Urothelium cell line (cell line): Measurements from ENCODE around the gene SMIM14.
"Not testable (repeated sequence)": the region's sequence is repeated elsewhere in the genome, so short reads cannot be mapped to it uniquely, and the experiment has no call there.

ENCODE experiments used
- DNase-seq: peaks from one replicate; pipeline ENCODE4 v3.0.0; 2011; ENCODE audit warnings: low spot score, mixed read lengths
- FAIRE-seq: peaks from 2 replicates; lab custom pipeline; 2011; peaks lifted over from hg19 to GRCh38; lab: Jason Lieb, UNC

SMIM14 gene

DNA sequence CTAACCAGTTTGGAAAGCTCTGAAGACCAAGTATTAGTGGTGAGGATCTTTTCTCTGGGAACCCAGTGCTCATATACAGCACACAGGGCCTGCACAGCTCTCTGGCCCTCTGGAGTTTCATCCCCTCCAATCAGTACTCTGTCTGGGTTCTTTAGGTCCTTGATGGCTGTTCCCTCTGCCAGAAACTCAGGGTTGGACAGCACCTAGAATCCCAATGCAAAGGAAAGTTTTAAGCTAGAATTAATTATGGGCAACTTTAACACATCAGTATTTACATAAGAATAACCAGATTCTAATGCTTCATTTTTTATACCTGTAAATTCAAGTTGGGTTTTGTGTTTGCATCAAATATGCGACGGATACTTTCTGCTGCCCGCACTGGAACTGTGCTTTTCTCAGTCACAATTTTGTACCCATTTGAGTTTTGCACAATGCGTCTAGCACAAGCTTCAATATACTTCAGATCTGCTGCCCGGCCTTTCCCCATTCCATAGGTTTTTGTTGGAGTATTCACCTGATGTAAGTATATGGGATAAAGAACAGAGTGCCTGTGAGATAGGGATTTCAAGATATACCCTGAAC, 128.2 kb downstream of the SMIM14 start:
- DNase-seq (no peak), FAIRE-seq (no peak)

DNA sequence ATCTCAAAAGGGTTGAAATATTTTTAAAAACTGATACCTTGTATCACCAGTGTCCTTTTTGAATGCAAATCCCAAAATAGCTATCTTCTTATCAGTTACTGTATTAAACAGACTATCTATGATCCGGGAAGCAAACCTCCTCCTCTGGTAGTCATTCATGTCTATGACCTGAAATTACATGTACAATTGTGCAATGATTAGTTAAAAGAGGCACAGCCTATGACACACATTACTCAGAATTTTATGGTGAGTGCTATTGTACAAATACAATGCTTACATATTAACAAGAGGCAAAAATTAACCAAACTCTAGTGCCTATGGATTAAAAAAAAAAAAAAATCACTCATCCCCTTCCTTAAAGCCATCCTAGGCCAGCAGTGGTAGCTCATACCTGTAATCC, 133.1 kb downstream of the SMIM14 start:
- no peak for DNase-seq

DNA sequence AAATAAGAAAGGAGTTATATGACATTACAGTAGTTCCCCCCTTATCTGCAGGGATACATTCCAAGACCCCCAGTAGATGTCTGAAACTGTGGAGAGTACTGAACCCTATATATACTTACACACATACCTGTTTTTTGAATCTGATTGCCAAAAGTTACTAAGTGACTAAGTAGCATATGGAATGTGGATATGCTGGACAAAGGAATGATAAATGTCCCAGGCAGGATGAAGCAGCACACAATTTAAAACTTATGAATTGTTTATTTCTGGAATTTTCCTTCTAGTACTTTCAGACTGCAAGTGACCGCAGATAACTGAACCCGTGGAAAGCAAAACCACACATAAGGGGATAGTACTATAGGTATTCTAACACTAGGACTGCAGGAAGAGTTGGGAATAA, 134.1 kb downstream of the SMIM14 start:
- FAIRE-seq = no peak
- DNase-seq = no peak

More for the DNA sequence above, 133.1 kb downstream of the SMIM14 start:
- no peak for FAIRE-seq

DNA sequence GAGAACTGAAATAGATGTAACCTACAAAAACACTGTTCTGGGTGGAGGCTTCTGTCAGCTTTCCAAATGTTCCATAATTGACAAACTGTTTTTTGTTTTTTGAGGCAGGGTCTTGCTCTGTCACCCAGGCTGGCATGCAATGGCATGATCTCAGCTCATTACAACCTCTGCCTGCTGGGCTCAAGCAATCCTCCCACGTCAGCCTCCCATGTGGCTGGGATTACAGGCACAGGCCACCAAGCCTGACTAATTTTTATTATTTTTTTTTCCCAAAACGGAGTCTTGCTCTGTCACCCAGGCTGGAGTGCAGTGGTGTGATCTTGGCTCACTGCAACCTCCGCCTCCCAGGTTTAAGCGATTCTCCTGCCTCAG, 136.0 kb downstream of the SMIM14 start:
- not testable (repeated sequence) for DNase-seq, FAIRE-seq

DNA sequence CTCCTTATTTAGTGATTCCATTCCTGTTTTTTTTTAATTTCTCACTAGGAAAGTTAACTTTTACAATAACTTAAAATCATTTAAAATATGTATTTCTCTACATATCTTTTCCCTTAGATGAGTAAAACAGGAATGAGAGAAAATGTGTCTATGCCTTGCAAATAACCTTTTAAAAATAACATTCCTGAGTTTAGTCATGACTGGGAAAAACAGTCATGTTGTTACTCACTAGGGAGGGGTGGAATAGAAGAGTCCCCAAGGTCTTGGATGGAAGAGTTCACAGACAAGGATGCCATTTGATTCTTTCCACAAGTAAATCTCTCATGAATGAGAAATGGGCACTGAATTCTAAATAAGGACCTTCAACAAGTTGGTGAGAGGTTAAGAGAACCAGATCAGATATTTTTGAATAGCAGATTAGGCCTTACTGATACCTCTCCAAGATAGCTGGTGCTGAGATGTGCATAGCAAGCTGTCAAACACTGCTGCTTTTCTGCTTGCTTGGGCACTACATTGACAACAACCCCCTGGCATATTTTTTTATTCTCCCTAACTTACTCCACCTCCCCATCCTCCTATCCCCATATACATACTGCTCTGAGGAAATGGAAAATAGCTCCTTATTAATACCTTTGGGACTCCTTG, 136.5 kb downstream of the SMIM14 start:
- DNase-seq (no peak), FAIRE-seq (no peak)

DNA sequence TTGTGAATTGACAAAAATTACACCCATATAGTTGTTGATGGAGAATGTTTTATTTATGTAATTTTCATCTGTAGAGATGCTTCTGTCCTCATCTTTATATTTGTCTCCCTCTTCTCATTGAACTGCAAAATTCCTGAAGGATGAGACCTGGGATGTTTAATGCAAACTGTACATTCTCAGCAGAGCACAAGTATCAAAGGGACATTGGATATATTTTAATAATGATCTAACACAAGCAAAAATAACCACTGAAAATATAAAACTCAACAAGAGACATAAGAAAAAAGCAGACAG, 140.0 kb downstream of the SMIM14 start:
- no peak for DNase-seq
- no peak for FAIRE-seq

DNA sequence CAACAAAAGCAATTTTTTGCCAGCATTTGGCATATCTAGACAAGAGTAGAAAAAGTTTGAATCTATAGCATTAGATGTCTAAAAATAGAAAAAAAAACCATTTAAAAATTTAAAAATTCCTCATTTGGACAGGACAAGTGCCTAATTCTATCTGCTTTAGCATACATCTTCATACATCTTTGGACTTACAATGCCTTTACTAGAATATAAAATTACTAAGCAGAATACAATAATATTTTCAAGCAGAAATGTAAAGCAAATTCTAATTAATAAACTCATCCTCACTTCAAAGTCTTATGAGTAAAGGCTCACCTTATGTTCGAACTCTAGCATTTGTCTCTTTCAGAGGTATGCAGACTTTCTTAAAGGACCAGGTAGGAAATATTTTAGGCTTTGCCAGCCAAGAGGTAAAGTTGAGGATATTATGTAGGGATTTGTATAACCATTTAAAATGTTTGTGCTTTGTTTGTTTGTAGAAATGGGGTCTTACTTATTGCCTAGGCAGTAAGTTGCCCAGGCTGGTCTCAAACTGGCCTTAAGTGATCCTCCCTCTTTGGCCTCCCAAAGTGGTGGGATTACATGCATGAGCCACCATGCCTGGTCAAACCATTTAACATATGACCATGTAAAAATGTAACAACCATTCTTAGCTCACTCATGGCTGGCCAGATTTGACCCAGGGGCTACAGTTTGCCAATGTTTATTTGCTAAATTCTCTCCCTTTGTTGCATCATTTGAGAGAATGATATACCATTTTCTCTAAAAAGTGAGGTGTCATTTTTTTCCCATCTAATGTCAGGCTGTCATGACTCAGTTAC, 140.5 kb downstream of the SMIM14 start:
- DNase-seq (no peak), FAIRE-seq (no peak)
